ENCODE results near the gene SNX9. TPM values are rescaled to one million over a fixed set of nuclear protein-coding genes. Genes with fewer than 3 reads are reported as not detected.

SNX9 gene
- total and polyA plus RNA-seq, 12 donors, result 18.8 to 39.7 (median 31.2) TPM

- intact Hi-C loops (cut with DNase I), result no loop called here
- peaks cover 0 to 13% (median 0%) of the 10 kb centered on the region in 7 donors for H3K27me3 ChIP-seq
- WGBS, 2 donors, result 86 to 88% methylated on average over 3 of the region's 3 CpGs
These were observed 47.7 kb upstream of the SNX9 start for GRCh38 chr6:157775376-157775775.

GRCh38 chr6:157777344-157777743 lies 45.7 kb upstream of the SNX9 start:
- Histone ChIP-seq H3K9me3 (peaks cover 0 to 18% (median 0%) of the 10 kb centered on the region in 11 donors), H3K4me1 (peaks cover 0 to 20% (median 0%) of the 10 kb centered on the region in 9 donors), H3K4me3 (no peak overlapping the region), H3K27ac (no peak overlapping the region), H3K27me3 (peaks cover 0 to 13% (median 0%) of the 10 kb centered on the region in 7 donors), H3K36me3 (no peaks in the 10 kb centered on the region)
- ATAC-seq (no peak), DNase-seq (no peak)
- WGBS, 2 donors, result 98 to 99% methylated on average over 4 of the region's 4 CpGs
- intact Hi-C loops (cut with DNase I), result no loop called here
- no peak for TF ChIP-seq CTCF (IDR thresholded peaks at IDR 0.05)

More at GRCh38 chr6:157775376-157775775, 47.7 kb upstream of the SNX9 start:
- Histone ChIP-seq H3K4me3 (no peak overlapping the region), H3K9me3 (peaks cover 0 to 14% (median 0%) of the 10 kb centered on the region in 11 donors), H3K4me1 (peaks cover 0 to 16% (median 0%) of the 10 kb centered on the region in 9 donors), H3K36me3 (no peaks in the 10 kb centered on the region), H3K27ac (no peak overlapping the region)
- TF ChIP-seq CTCF (IDR thresholded peaks at IDR 0.05), result no peak
- DNase-seq (no peak), ATAC-seq (no peak)

GRCh38 chr6:157778719-157779118 lies 44.3 kb upstream of the SNX9 start:
- intact Hi-C loops (cut with DNase I), result no loop called here
- H3K36me3 ChIP-seq, result no peaks in the 10 kb centered on the region
- H3K27me3 ChIP-seq, result peaks cover 0 to 4% (median 0%) of the 10 kb centered on the region in 7 donors
- H3K9me3 ChIP-seq, result peaks cover 0 to 18% (median 0%) of the 10 kb centered on the region in 11 donors
- peaks cover 0 to 15% (median 0%) of the 10 kb centered on the region in 9 donors for H3K4me1 ChIP-seq
- DNase-seq (no peak), ATAC-seq (no peak)
- H3K27ac ChIP-seq, result no peak overlapping the region
- H3K4me3 ChIP-seq, result no peak overlapping the region
- TF ChIP-seq CTCF (IDR thresholded peaks at IDR 0.05), result no peak
- 90 to 92% methylated on average over 4 of the region's 4 CpGs for WGBS, 2 donors

- Histone ChIP-seq H3K4me3 (no peak overlapping the region), H3K36me3 (no peaks in the 10 kb centered on the region), H3K4me1 (peaks cover 0 to 13% (median 0%) of the 10 kb centered on the region in 9 donors), H3K9me3 (peaks cover 0 to 18% (median 0%) of the 10 kb centered on the region in 11 donors), H3K27ac (peak overlapping the region in 2 of 10 donors; percentile 30 to 39), H3K27me3 (no peaks in the 10 kb centered on the region)
- WGBS, 2 donors, result 63 to 73% methylated on average over 9 of the region's 9 CpGs
- intact Hi-C loops (cut with DNase I), result loop anchor here in 1 of 10 donors (5.0 kb wide), 1 partner anchor 218 kb away; no protein-coding TSS in a partner anchor
- no peak for DNase-seq
- no peak for TF ChIP-seq CTCF (IDR thresholded peaks at IDR 0.05)
- peak in 5 of 8 donors; percentile 39 to 81 (median 45) for ATAC-seq
These were observed 43.1 kb upstream of the SNX9 start for GRCh38 chr6:157779705-157780604.

Data from heart right ventricle (tissue), 16 donors.